Superior temporal gyrus (tissue), 1 donor: ENCODE results near the gene NUFIP1.
"Not testable (repeated sequence)": the region's sequence is repeated elsewhere in the genome, so short reads cannot be mapped to it uniquely, and the experiment has no call there.

ENCODE experiments used
- DNase-seq: peaks from one replicate; pipeline ENCODE4 v3.0.0-alpha.2; 2016; ENCODE audit errors: extremely low spot score

NUFIP1 gene

GRCh38 chr13:44989071-44989889 is at the start of gene NUFIP1, which contains the start of gene GPALPP1:
Gene NUFIP1 (minus strand): TSS chr13:44989471. CDS start chr13:44989436, 35 bp downstream.
Gene GPALPP1 (plus strand): TSS chr13:44989538. CDS start chr13:44989655, 117 bp downstream.
- DNase-seq, result peak; percentile 98

- no peak for DNase-seq
Observed at GRCh38 chr13:45036206-45036605, 46.9 kb upstream of the NUFIP1 start.

GRCh38 chr13:45034342-45034741 is 45.1 kb upstream of the NUFIP1 start:
- no peak for DNase-seq

- DNase-seq, result no peak
Observed at GRCh38 chr13:45024847-45025246, 35.6 kb upstream of the NUFIP1 start.

- DNase-seq, result no peak
Observed at GRCh38 chr13:45021250-45021649, 32.0 kb upstream of the NUFIP1 start.

- not testable (repeated sequence) for DNase-seq
Observed at GRCh38 chr13:45019981-45020380, 30.7 kb upstream of the NUFIP1 start.

DNA sequence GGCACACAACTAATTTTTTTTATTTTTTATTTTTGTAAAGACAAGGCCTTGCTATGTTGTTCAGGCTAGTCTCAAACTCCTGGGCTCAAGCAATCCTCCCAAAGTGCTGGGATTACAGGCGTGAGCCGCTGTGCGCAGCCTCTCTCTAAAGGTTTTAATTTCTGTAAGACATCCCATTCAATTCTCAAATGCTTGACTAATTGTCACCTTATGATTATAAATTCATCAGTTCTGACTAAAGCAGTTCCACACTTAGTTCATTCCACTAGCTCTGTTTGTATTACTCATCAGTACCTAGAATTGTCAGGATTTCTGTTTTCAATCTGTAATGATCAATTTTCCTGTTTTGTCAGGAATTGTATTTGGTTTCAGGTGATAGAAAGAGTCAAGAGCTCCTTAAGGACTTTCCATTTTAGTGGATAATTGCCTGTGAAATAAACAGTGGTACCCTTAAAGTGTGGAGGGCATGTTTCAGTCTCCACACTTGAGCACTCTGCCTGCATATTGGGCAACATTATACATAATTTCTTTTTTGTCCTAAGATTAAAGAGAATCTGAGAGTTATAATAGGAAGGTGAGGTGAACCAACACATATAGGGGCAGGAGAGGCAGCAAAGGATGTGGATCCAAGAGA is 27.6 kb upstream of the NUFIP1 start:
- no peak for DNase-seq

- no peak for DNase-seq
Observed at GRCh38 chr13:45015300-45015699, 26.0 kb upstream of the NUFIP1 start.

- DNase-seq, result no peak
Observed at GRCh38 chr13:45011198-45011597, 21.9 kb upstream of the NUFIP1 start.

DNA sequence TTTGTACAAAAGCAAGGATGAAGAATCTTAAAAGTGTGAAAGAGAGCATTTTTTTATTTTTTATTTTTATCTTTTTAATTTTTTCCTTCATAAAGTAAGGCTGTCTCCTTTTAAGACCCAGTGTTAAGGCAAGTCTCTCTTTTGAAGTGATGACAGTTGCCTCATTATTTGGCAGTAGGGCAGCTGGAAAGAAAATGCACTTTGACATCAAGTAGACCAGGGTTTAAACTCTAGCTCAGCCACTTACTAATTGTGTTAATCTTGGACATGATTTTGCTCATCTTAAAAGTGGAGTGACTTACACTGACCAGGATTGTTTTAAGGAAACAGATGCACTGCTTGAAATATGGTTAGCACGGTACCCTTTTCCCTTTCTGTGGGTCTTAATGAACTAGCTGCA is 18.6 kb upstream of the NUFIP1 start:
- no peak for DNase-seq

GRCh38 chr13:45007225-45007624 is 18.0 kb upstream of the NUFIP1 start:
- DNase-seq, result no peak

DNA sequence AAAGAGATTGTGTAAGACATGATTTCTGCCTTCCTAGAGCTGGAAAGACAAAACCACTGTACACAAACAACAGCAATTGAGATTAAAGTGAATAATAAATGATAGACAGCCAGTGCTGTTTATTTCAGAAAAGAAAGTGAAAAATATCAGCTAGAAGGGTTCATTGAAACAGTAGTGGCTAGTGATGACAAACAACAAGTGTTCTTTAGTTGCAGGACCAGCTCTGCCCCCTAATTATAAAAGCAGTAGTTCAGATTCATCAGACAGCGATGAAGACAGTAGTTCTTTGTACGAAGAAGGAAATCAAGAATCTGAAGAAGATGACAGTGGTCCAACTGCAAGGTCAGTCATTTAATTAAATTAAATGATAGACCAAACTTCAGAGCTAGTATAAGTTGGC is 14.8 kb upstream of the NUFIP1 start:
- no peak for DNase-seq

GRCh38 chr13:45003417-45003816 is 14.1 kb upstream of the NUFIP1 start:
- DNase-seq, result no peak

DNA sequence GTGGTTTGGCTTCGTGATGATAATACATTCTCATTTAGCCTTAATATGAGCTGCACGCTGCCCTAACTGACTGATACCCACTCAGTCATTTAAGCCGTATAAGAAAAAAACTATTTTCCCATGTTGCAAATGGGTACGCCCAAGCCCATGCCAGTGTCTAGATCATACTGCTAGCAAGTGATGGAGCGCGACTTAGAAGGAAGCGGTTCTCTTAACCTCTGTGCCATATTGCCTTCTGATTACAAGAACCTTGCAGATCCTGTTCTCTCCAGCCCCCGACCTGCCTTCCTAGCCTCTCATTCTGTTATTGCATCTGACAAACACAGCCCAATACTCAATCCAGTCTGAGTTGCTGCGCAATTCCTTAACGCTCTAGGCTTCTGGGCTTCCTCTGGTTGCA is 670 bp upstream of the NUFIP1 start:
- DNase-seq, result no peak

- DNase-seq, result no peak
Observed at GRCh38 chr13:44978328-44978727, 10.9 kb downstream of the NUFIP1 start.

- DNase-seq, result no peak
Observed at GRCh38 chr13:44976949-44977583, 12.2 kb downstream of the NUFIP1 start.

DNA sequence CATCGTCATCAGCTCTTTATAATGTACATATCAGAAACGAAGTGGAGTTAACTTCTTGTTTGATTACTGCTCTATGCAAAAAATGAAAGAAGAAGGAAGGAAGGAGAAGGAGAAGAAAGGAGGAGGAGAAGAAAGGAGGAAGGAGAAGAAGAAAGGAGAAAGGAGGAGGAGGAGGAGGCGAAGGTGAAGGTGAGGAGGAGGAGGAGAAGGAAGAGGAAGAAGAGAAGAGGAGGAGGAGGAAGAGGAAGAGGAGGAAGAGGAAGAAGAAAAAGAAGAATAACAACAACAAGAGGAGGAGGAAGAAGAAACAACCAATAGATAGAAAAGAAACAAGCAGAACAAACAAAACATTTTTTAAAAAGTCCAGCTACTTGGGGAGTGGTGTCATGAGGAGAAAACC is 13.1 kb downstream of the NUFIP1 start:
- no peak for DNase-seq

- DNase-seq, result peak; percentile 20
Observed at GRCh38 chr13:44974056-44974793, 15.0 kb downstream of the NUFIP1 start.

DNA sequence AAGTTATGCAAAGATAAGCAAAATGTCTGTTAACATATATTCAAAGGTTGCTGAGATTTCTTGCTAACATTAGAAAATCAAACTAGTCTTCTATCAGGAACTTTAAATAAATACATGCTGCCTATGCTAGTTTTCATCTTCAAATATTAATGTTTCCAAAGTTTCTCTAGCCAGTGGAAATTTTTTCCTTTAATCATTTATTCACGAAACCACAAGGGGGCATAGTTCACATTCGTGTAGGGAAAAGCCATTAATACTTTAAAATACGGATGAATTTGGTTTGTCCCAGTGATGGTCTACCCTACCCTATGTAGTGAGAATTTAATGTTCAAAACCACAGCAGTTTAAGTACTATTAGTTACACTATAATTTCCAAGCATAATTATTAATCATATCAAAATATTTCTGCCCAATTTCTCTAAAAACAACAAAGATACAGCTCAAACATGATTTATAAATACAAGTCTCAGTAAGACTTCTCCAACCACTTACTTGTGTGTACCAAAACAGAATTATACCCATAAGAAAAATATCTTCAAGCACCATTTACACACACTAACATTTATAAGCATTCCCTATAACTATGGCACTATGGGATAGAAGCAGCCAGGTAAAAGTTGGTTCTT is 16.2 kb downstream of the NUFIP1 start:
- peak; percentile 81 for DNase-seq

GRCh38 chr13:44971656-44972595 is 17.3 kb downstream of the NUFIP1 start:
- DNase-seq, result peak; percentile 46
